Mammary epithelial cell (primary cell): ENCODE results near the gene LRMDA.

Experiments
- EZH2 ChIP-seq: IDR thresholded peaks from 2 replicates; pipeline ENCODE4 v1.6.1; 2012; ENCODE audit warnings: low read length, inconsistent platforms, borderline replicate concordance
- TF ChIP-seq, protein P1 (sequence below), 2 donors: IDR thresholded peaks in 1 of 2; conservative IDR thresholded peaks in 1 of 2; 2 replicates each; pipeline ENCODE4 v1.5.1; 2011 to 2012; ENCODE audit warnings: inconsistent platforms in 2 of 2, low read length in 2 of 2, mild to moderate bottlenecking in 2 of 2, control low read depth in 1 of 2, low read depth in 1 of 2; ENCODE audit not compliant: insufficient read depth in 1 of 2; ENCODE audit errors: extremely low read depth in 1 of 2

DNA sequence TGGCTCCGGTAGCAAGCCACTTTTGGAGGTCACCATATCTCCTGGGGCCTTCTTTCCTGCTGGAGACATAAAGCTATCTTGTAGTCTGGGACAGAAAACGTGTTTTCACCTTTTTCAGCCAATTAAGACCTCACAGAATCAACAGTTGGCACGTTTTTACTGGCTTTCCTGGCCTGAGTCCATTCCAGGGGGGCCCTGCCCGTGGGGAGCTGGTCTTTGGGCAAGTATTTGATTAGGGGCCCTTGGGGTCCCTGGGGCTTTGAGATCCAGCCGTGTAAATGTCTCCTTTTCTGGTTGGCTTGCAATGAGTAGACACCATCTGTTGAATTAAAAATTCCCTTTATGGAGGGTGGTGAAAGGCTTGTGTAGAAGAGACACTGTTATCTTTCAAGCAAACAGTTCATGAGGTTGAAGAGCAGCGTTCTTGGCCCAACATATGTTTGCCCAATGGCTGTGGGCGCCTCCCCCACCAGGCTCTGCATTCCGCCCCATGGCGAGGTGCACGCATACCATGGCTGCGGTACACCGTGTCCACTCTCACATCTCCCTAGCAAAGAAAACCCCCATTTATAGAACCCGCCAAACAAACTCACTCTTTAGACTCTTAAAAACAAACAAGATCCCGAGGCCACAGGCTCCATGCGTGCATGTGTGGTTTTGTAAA lies 593.2 kb downstream of the LRMDA start:
- TF ChIP-seq, protein P1, sequence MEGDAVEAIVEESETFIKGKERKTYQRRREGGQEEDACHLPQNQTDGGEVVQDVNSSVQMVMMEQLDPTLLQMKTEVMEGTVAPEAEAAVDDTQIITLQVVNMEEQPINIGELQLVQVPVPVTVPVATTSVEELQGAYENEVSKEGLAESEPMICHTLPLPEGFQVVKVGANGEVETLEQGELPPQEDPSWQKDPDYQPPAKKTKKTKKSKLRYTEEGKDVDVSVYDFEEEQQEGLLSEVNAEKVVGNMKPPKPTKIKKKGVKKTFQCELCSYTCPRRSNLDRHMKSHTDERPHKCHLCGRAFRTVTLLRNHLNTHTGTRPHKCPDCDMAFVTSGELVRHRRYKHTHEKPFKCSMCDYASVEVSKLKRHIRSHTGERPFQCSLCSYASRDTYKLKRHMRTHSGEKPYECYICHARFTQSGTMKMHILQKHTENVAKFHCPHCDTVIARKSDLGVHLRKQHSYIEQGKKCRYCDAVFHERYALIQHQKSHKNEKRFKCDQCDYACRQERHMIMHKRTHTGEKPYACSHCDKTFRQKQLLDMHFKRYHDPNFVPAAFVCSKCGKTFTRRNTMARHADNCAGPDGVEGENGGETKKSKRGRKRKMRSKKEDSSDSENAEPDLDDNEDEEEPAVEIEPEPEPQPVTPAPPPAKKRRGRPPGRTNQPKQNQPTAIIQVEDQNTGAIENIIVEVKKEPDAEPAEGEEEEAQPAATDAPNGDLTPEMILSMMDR (conservative IDR thresholded peaks at IDR 0.05 in 1 of 2, IDR thresholded peaks at IDR 0.05 in 1 of 2; ENCODE audit: extremely low read depth in 1 of 2, insufficient read depth in 1 of 2, low read depth in 1 of 2, low read length in 2 of 2) = no peak
- TF ChIP-seq EZH2 = no peak
